HG02678 (cell line): ENCODE results near the gene SYNE3.
"Not testable (repeated sequence)": the region's sequence is repeated elsewhere in the genome, so short reads cannot be mapped to it uniquely, and the experiment has no call there.

Experiments used
- ATAC-seq: cut with Tn5 transposase; IDR thresholded peaks from one replicate; pipeline ENCODE4 v1.9.1; 2021; ENCODE audit warnings: mild to moderate bottlenecking, moderate library complexity; ENCODE audit not compliant: unreplicated experiment

Gene SYNE3

DNA sequence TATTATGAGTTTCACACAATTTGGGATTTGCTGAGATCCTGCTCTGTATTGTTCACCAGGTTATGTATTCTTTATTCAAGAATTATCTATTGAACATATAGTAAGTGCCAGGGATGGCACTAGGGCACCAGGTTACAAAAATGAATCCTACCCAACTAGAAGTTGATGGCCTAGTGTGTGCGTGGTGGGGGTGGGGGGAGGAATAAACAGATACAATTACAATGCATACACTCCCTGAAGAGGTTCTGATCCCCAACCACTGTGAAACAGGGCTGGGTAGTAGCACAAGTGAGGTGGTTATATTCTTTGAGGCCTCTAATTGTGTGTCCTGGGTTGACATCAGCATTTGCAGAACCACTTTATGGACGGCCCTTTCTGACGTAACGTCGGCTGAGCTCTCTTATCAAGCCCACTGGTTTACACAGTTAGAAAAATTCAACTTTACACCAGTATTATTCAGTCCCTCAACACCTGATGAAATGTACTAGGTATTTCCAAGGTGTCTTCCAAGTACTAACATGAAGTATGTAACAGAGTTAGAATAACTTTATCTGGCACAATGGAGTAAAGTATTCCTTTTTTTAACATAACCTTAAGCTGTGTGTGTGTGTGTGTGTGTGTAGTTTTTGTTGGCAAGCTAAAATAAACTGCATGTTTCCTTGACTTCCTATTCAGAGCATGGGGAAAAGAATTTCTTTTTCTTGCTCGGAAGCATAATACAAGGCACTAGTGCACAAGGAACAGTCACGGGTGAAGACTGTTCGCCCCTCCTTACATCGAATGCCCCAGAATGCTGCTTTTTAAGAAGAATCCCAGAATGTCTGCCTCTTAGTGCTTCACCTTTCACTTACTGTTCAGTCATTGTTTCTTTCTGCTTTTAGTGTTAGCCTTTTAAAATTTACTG is 10.3 kb upstream of the SYNE3 start:
- no peak for ATAC-seq

DNA sequence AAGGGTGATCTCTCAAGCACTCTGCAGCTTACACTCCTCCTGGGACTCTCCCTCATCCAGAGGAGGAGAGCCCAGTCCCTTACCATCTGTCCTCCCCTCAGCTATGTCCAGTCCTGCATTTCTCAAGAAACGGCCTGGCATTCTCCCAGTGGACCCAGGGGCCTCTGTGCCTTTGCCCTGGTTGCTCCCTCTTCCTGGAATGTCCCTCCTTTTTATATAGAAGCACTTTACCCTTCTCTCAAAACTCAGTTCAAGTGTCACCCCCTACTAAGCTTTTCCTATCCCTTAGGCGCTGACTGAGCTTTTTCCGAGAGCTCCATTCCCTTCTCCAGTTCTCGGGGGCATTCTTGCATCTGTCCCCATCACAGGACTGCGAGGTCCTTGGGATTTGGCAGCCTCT is 9.5 kb upstream of the SYNE3 start:
- ATAC-seq = no peak

DNA sequence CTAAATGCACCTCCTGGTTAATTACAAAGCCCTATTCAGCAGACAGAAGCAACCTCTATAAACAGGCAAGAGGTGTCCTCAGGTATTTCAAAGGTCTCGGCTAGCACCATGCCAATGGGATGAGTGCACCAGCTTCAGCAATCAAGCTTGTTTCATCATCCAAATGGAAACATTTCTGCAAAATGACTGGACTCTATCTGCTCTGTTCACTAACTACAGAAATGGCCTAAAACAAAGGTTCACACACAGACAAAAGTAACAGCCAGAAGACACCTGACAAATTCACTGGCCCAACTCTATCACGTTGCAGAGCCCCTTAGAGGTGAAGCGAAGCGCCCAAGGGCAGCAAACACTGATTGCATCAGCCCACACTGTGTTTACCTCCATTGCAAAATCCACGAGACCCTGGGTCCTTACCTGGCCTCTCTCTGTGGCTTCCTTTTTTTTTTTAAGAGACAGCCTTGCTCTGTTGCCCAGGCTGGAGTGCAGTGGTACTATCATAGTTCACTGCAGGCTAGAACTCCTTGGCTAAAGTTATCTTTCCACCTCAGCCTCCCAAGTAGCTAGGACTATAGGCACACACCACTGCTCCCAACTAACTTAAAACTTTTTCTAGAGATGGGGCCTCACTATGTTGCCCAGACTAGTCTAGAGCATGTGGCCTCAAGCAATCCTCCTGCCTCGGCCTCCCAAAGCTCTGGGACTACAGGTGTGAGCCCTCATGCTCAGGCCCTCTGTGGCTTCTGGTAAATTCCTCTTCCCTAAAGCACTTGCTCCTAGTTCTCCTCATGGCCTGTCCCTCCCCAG is 8.5 kb upstream of the SYNE3 start:
- no peak for ATAC-seq

- no peak for ATAC-seq
Measured at GRCh38 chr14:95523815-95524448, 7.5 kb upstream of the SYNE3 start.

GRCh38 chr14:95523051-95523814 is 6.8 kb upstream of the SYNE3 start:
- ATAC-seq = no peak

- ATAC-seq = no peak
Measured at GRCh38 chr14:95522556-95522955, 6.1 kb upstream of the SYNE3 start.

DNA sequence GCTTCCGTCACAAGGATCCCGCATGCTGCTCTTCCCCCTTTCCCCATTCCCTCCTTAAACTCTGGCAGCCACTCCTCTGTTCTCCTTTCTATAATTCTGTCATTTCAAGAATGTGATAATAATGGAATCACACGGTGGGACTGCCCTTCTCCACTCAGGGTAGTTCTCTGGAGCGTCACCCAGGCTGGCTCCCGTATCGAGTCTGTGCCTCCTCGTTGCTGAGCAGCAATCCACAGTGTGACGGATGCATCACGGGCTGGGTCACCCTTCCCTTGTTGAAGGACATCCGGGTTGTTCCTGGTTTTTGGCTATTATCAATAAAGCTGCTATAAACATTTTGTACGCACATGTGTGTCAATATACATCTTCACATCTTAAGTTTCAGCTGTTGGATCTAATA is 5.7 kb upstream of the SYNE3 start:
- ATAC-seq = no peak

GRCh38 chr14:95521001-95521400 is 4.6 kb upstream of the SYNE3 start:
- ATAC-seq = no peak

DNA sequence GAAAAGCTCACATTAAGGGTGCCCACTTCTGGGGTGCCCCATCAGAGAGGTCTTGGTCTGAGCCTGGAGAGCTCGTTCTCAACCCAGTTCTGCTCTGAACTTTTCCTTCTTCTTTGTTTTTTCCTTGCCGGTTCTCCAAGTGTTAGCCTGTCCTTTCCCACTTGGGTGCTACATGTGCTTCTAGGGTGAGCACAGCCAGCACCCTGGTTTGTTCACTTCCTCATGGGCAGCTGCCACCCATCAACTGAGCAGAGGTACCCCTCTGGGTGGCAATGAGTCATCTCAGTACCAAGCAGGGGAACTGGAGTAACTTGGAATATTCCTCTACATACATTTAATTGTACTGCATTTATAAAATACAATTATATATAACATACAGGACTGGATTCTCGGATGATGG is 3.9 kb upstream of the SYNE3 start:
- no peak for ATAC-seq

GRCh38 chr14:95519699-95520098 is 3.2 kb upstream of the SYNE3 start:
- ATAC-seq = peak; percentile 25

- ATAC-seq = no peak
Measured at GRCh38 chr14:95518045-95518751, 1.7 kb upstream of the SYNE3 start.

DNA sequence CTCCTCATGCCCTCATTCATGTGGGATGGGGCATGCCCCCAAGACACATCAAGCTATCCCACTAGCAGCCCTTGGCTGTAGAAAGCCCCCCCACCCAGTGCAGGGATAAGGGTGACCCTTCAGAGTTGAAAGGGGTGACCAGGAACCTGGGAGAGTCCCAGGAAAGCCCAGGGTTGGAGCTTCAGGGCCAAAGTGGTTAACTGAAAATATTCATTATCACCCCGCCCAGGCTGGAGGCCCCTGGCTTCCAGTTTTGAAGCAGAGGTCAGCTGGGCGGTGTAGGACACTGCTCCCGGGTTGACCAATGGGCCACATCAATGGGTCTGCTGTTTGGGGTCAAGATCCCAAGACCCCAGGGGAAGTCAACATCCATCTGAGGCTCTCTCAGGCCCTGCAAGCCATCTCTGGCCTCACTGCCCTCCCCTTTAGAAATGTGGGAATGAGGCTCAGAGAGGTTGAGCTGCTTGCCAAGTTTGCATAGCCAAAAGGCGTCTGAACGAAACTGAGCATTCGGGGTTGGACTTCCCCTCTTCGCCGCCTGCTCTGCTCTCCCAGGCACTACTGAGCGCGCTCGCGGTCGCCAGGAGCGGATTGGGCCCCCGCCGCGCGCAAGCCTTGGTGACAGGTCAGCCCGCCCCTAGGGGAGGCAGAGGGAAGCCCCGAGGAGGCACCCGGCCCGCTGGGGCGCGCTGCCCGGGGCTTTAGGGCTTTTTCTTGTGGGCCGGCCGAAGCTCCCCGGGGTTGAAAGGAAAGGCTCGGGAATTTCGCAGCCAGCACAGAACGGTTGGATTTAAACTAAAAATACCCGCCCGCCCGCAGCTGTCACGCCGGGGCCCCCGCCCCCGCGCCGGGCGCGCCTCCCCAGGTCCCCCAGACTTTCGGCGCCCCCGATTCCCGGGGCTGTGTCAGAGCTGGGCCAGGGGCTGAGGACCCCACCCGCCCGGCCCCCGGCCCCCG is 576 bp downstream of the SYNE3 start:
- peak; percentile 78 for ATAC-seq

DNA sequence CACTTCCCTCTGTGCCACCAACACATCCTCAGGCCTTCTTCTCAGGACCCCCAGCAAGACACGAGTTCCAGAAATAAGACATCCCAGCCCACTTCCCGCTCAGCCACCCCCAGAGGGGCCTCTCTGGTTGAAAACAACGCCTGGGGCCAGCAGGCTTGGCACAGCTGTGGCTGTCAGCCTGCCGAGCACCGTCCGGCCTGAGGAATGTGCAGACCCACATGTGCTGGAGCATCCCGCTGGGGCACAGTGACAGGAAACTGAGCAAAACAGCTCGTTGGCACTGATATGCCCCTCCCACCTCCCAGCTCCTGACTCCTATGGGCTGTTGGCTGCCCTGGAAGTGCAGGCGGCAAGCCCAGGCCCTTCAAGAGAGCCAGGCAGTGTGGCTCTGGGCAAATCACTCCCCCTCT is 1.4 kb downstream of the SYNE3 start:
- no peak for ATAC-seq

GRCh38 chr14:95514131-95515079 is 2.0 kb downstream of the SYNE3 start:
- ATAC-seq = no peak

- ATAC-seq = no peak
Measured at GRCh38 chr14:95513291-95513690, 3.2 kb downstream of the SYNE3 start.

DNA sequence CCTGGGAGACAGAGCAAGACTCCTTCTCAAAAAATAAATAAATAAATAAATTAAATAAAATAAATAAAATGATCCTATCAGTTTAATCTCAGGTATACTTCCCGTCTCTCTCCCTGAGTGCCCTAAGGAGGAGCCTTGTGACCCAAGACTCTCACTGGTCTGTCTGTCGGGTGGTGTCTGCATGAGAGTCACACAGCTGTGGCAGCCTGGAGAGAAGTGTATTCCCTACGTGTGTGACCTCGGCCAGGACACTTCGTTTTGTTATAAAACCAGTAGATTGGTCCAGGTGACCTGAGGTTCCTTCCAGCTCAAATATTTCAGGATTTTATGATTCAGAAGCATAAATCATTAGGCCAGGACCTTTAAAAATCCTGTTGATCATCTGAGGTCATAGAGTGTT is 4.8 kb downstream of the SYNE3 start:
- ATAC-seq = no peak

- no peak for ATAC-seq
Measured at GRCh38 chr14:95510804-95511203, 5.6 kb downstream of the SYNE3 start.

DNA sequence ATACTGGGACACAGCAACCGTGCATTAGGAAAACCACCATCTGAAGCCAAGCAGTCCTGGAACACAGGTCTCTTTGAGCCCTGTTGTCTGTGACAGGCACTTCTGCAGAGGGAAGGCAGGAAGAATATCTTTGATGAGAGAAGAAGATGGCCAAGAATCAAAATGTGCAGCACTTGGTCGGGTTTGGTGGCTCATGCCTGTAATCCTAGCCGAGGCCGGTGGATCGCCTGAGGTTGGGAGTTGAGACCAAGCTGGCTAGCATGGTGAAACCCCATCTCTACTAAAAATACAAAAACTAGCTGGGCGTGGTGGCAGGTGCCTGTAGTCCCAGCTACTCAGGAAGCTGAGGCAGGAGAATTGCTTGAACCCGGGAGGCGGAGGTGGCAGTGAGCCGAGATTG is 6.1 kb downstream of the SYNE3 start:
- not testable (repeated sequence) for ATAC-seq
